K562 (cell line): ENCODE results near the gene KISS1R. TPM values are rescaled to one million over a fixed set of nuclear protein-coding genes. Genes with fewer than 3 reads are reported as not detected.

Source experiments
- CC2D1A ChIP-seq: fragments of 450-650 bp; IDR thresholded peaks from 2 replicates; pipeline ENCODE4 v1.6.1; 2017; ENCODE audit warnings: mild to moderate bottlenecking
- ERF ChIP-seq: fragments of 450-650 bp; formaldehyde crosslinking; IDR thresholded peaks from 2 replicates; pipeline ENCODE4 v1.4.0; 2020; ENCODE audit warnings: mild to moderate bottlenecking, mixed read lengths
- FOXO4 ChIP-seq: fragments of 450-650 bp; formaldehyde crosslinking; IDR thresholded peaks from 2 replicates; pipeline ENCODE4 v1.4.0; 2020; ENCODE audit warnings: mild to moderate bottlenecking, moderate library complexity
- HDAC2 ChIP-seq: fragments of 450-650 bp; IDR thresholded peaks from 2 replicates; pipeline ENCODE4 v1.6.1; 2016; ENCODE audit warnings: mild to moderate bottlenecking
- HNRNPL ChIP-seq: fragments of 200-400 bp; formaldehyde crosslinking; IDR thresholded peaks from 2 replicates; pipeline ENCODE4 v1.6.1; 2017; ENCODE audit warnings: low read depth, mild to moderate bottlenecking, low read length
- NFXL1 ChIP-seq: fragments of 450-650 bp; formaldehyde crosslinking; IDR thresholded peaks from 2 replicates; pipeline ENCODE4 v1.4.0; 2021; ENCODE audit warnings: mild to moderate bottlenecking
- POLR2G ChIP-seq: fragments of 200-400 bp; formaldehyde crosslinking; IDR thresholded peaks from 2 replicates; pipeline ENCODE4 v1.6.1; 2017; ENCODE audit warnings: low read depth, mild to moderate bottlenecking, antibody characterized with exemption, low read length, moderate library complexity
- REST ChIP-seq, 2 experiments: fragments of 450-650 bp; formaldehyde crosslinking in 1 of 2; IDR thresholded peaks; 2 replicates each; pipeline versions ENCODE4 v1.4.0 to v1.6.1; 2014 to 2020; ENCODE audit warnings: mild to moderate bottlenecking in 2 of 2, borderline replicate concordance in 1 of 2, low read depth in 1 of 2
- RHOXF2B ChIP-seq: fragments of 250-450 bp; sonication (Bioruptor Pico); conservative IDR thresholded peaks from 2 replicates; pipeline ENCODE4 v1.5.1; 2021
- SMAD1 ChIP-seq: fragments of 150-350 bp; IDR thresholded peaks from 2 replicates; pipeline ENCODE4 v1.6.1; 2014; ENCODE audit warnings: low read length, low read depth; ENCODE audit not compliant: partially characterized antibody
- ZHX1 ChIP-seq: fragments of 150-350 bp; conservative IDR thresholded peaks from 2 replicates; pipeline ENCODE4 v1.6.1; 2014; ENCODE audit warnings: low read length
- ZNF24 ChIP-seq: fragments of 450-650 bp; IDR thresholded peaks from 2 replicates; pipeline ENCODE4 v1.6.1; 2016
- polyA plus RNA-seq, 8 experiments: library from polyadenylated mRNA; depleted of rRNA in 4 of 8; stranded (reverse) in 5 of 8; unstranded in 3 of 8; fragments of >200 nt; fragmentation: Nextera tagmentation in 2 of 8; fragmentation: Illumina TruSeq in 1 of 8; extraction: Ambion mirVana in 2 of 8; extraction: Trizol in 1 of 8; gene quantifications; 2 replicates each; pipeline versions ENCODE4 v1.2.1 to v1.2.3, GENCODE V29; 2011 to 2014; ENCODE audit warnings: inconsistent platforms in 1 of 8, missing spikeins in 1 of 8
- total RNA-seq, 7 experiments: library from RNA; depleted of rRNA in 6 of 7; stranded (reverse); fragments of >200 nt in 6 of 7; fragmentation: Illumina TruSeq in 2 of 7; extraction: Trizol in 2 of 7; gene quantifications; 2 replicates each; pipeline versions ENCODE4 v1.2.1 to v1.2.3, GENCODE V29; 2011 to 2021; ENCODE audit warnings: low replicate concordance in 1 of 7

Gene KISS1R
- total and polyA plus RNA-seq, 9 of the 15 experiments (the other 6 are each of a cell fraction or from before 2014, with no cell fraction given), result 0.37 to 39.4 (median 2.0) TPM

- TF ChIP-seq CC2D1A (no peak), FOXO4 (CRISPR knock-in tag) (no peak), HDAC2 (0 out of 2 replicates have a peak, but pooled peaks have one; percentile 60), POLR2G (peak; percentile 83), HNRNPL (peak; percentile 70; the same call in 1 of the 2 replicates), REST (IDR thresholded peaks at IDR 0.05; ENCODE audit: borderline replicate concordance) (no peak), REST (CRISPR knock-in tag; IDR thresholded peaks at IDR 0.05; ENCODE audit: low read depth) (no peak), ZNF24 (no peak), SMAD1 (peak; percentile 24), RHOXF2B (CRISPR knock-in tag) (no peak), ZHX1 (no peak), ERF (CRISPR knock-in tag) (0 out of 2 replicates have a peak, but pooled peaks have one; percentile 38), NFXL1 (no peak)
Measured at GRCh38 chr19:911197-912033, 5.7 kb upstream of the KISS1R start (continued).
